Stimulated activated CD8-positive, alpha-beta memory T cell treated with anti-CD3 and anti-CD28 coated beads, Interleukin-15, amount 100 ng/mL, for 1 hour (primary cell): Measurements from ENCODE around the gene E2F2.

Experiments
- DNase-seq: peaks from one replicate; pipeline ENCODE4 v3.0.0-alpha.2; 2020; ENCODE audit warnings: low read depth

The E2F2 gene

DNA sequence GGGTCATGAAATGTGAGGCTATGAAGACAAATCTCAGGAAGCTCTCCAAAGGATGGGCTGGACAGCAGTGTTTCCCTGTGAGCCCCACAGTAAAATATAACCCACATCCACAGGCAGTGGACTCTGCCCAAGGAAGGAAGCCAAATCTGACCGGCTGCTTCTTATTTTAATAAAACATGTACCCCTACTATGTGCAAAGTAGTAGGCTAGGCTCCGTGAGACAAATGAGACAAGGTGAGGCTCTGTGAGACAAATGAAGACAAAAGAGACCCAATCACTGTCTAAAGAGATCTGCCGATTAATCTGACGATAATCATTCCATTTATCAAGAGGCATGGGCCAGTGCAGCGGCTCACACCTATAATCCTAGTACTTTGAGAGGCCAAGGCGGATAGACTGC, 49.1 kb downstream of the E2F2 start:
- no peak for DNase-seq

DNA sequence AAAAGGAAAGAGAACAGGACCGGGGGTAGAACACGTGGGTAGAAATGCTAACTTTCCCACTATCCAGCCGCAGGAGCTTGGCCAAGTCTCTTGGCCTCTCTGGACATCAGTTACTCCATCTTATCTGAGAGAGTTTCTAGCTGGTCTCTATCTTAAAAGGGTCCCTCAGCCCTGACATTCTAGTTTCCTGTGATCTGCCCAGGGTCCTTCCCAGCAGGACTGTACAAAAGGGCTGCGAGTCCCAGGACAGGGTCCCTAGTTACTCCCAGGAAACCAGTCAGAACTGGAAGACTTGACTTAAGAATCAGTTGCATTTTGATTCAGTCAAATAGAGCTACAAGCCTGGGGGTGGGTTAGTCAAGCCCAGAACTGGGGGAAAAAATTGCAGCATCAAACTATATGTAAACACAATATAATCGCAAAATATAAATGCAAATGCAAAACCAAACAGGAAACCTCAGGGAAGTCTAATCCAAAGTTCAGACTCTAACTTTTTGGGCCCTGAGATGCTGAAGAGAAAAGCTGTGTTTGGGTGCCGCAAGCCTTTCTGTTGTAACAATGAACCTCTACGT, 49.9 kb downstream of the E2F2 start:
- DNase-seq: no peak

DNA sequence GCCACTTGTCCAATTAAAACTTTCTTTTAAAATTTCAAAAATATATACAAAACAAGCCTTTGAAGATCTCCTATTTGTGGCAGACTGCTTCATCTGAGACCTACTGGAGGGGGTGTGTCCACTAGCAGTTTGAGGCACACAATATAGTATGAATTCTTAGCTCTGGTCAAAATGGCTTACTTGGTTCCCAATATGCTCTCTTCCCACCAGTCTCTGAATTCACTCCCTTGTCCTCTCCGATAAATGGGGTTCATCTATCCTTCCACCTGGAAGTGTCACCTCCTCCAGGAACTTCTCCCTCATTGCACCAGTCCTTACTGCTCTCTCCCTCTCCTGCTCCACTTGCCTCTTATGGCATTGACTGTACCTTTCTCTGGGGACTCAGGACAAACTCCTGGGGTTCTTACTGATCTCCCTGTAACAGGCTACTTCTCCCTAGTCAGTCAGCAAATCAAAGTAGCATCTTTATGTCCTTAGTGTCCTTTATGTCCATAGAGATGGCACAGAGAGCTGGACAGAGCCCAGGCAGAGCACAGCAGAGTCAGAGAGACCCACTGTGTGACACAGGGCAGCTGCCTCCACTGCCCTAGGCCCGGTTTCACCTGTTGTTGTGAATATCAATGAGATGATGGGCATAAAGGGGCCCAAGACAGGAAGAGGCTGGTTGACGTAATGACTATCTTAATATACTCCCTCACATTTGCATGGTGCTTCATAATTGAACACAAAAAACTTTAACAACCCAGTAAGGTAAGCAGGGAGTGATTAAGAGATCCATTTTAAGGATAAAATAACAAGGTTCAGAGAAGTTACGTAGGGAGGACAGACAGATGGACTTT, 50.6 kb downstream of the E2F2 start:
- DNase-seq: no peak

DNA sequence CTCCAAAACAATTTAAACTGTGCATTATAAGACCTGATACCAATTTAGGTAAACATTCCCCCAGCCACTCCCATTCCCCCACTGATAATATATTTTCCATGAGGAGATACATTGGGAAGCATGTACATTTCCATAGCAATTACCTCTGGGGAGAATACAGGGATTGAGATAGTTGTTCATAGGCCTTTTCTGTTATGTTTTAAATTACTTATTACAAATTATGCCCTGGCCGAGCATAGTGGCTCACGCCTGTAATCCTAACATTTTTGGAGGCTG, 51.4 kb downstream of the E2F2 start:
- no peak for DNase-seq

DNA sequence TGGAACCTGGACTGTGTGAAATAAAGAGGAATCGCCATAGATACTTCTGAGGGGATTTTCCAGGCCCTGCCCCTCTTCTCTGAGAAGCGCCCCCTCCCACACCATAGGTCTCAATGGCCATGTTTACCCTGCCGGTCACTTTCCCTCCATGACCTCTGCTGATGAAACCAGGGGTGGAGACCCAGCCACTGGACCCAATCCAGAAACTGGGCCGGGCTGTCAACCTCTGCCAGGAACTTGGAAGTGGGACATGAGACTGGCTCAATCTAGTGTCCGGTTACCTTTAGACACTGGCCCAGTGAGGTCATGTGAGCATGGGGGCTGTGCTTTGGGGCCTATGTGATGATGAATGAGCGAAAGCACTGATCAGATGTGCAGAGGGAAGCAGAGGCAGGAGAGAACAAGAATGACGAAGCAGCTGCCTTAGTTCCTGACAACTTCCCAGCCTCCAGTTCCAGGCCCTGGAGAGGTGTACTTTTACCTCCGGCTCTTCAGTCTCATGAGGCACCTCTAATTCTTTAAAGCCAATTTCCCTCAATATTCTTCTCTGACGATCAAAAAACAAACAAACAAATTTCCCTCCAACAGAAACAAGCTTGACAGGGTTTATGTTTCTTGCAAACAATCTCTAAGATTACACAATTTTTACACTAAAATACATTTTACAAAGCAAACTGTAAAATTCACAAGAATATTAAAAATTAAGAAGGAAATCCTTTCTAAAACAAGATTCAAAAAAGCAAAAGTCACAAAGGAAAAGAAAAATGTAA, 52.0 kb downstream of the E2F2 start:
- no peak for DNase-seq

DNA sequence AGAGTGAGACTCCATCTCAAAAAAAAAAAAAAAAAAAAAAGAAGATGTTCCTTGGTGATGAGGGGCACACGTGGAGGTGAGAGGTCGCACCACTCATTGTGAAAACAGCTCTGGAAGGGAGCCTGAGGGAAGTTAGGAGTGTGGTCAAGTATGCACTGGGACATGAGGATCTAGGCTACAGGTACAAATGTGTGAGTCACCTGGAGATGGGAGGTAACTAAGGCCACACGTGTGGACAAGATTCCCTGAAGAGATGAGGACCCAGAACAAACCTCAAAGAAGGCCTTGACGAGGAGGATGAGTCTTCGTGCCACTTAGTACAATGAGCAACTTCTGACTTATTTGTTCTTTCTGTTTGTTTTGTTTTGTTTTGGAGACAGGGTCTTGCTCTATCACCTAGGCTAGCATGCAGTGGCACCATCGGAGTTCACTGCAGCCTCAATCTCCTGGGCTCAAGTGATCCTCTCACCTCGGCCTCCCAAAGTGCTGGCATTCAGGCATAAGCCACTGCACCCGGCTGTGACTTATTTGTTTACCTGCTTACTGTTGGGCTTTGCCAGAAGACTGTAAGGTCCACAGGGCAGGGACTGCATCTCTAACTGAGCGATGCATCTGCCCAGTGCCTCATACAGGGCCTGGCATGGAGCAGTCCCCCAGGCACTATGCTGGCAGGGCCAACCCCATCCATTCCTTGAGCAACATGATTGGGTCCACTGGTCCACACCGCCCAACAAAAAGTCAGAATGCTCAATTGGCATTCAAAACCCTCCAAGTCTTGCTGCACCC, 53.5 kb downstream of the E2F2 start:
- DNase-seq: no peak

DNA sequence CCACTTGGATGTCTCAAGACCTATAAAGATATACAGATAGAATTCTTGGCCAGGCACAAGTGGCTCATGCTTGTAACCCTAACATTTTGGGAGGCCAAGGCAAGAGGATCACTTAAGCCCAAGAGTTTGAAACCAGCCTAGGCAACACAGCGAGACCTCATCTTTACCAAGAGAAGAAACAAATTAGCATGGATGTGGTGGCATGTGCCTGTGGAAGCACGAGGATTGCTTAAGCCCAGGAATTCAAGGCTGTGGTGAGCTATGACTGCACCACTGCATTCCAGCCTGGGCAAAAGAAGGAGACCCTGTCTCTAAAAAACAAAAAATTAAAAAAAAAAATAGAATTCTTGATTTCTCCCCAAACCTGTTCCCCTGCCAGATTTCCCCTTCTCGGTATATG, 55.4 kb downstream of the E2F2 start:
- DNase-seq: no peak

DNA sequence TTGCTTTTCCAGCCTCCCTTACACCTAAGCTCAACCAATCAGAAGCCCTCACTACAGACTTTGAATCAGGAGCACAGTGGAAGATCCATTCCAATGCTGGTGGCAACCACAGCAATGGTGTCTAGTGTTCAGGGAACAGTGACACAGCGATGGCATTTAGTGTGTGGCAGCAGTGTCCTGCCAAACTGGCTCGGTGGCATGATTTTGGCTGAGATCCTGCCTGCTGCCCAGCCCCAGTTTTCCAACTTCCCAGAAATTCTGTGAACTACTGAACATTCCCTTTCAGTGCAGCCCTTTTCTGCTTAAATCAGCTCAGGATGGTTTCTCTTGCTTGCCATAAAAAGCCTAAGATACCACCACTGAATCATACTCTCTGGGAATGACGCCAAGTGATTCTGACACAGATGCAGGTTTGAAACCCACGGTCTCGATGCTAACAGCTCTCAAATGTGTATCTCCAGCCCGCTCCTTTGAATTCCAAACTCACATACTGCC, 55.9 kb downstream of the E2F2 start:
- DNase-seq: no peak

DNA sequence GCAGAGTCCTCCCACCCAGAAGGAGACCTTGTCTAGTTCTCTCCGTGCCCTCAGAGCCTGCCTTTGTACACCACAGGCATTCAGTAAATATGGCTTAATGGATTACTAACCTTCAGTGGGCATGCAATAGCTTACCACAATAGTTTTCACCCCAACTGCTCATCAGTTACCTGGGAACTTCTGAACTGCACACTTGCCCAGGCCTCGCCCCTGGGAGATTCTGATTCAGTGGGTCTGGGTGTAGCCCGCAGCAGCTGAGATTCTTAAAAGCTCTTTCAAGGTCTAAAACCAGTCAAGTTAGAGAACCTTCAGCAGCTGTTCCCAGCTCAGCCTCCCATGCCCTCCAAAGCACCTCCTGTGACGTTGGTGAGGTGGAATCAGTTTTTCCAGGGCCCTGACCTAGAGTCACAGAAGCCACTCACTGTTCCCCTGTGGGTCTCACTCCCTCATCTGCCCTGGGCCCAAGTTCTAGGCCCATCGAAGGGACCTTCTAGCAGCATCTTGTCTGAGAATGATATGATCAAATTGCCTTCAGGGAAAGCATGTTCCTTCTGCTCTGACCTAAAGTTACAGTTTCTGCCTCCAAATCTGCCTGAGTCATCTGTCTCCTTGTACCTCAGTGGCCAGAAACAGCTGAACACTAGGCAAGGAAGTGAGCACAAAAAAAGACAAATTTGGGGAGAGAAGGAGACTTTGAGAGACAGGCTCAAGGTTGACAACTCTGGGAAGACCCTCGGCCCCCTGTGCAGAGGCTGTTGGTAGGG, 57.8 kb downstream of the E2F2 start:
- DNase-seq: no peak

DNA sequence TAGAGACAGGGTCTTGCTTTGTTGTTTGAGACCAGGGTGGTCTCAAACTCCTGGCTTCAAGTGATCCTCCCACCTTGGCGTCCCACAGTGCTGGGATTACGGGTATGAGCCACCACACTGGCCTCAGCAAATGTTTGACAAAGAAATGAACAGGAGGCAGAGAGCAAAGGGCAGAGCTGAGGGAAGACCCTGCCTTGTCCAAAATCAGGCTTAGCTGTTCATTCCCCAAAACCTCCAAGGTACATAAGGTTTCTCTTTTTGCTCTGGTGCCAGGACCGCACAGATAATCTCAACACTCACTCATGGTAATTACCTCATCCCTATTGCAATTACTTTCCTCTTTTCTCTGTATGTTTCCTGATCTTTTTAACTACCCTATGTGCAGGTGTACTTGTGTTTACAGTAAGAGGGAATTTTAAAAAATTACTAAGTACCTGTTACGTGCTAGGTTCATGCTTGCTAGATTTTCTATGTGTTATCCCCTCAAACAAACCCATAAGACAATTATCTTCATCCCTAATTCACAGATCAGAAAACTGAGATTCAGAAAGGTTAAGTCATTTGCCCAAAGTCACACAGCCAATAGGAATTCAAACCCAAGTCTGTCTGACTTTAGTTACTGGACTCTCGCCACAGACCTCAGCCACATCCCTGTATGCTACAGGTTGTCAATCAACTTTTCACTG, 58.5 kb downstream of the E2F2 start:
- DNase-seq: no peak

DNA sequence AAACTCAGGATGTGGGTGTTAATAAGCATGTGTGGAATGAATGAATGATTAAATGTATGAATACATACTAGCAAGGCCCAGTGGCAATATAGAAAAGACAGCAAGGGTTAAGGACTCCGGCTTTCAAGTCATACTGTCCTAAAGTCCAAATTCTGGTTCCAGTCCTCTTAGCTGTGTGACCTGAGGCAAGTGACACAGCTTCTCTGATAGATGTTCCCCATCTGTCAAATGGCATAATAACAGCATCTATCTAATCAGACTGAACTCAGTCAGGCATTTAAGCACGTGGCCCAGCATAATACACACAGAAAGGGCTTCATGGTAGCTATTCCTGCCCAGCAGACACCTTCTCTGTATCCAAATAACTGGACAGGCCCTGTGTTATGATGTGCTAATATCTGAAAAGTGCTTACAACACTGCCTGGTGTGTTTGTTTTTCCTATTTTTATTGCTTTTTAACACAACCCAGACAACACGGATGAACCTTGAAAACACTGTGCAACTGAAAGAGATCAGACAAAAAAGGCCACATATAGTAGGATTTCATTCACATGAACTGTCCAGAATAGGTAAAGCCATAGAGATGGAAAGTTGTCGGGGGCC, 59.5 kb downstream of the E2F2 start:
- no peak for DNase-seq

DNA sequence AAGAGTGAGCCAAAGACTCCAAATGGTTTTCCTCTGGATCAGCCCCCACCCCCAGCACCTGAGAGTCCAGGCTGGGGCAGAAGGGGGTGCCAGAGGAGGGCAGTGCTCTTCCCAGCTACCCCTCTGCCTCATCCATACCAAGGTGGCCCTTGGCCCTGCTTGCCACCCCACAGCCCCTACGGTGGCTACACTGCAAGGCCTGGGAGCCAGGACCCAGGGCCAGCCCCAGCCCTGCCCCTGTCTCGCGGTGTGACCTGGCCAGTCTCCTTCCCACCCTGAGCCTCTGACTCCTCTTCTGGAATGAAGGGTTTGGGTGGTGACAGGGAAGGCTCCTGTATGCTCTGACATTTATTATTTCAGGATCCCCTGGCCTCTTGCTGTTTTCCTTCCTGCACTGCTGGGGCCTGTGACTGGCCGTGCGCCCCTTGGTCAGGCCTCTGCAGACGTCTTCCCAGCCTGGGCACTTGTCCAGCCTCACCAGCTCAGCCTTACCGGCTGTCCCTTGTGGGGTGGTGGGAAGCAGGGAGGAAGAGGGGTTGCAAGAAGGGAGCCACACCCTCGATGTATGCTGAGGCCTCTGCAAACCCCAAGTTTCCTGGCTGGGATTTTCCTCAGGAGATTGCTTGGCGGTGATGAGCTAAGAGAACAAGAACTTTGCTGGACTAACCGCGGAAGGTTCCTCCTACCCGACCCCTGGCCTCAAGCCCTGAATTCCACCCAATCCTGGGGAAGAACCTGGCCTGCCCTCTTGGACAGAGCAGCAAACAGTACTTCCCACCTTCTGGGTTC, 60.6 kb downstream of the E2F2 start:
- no peak for DNase-seq

DNA sequence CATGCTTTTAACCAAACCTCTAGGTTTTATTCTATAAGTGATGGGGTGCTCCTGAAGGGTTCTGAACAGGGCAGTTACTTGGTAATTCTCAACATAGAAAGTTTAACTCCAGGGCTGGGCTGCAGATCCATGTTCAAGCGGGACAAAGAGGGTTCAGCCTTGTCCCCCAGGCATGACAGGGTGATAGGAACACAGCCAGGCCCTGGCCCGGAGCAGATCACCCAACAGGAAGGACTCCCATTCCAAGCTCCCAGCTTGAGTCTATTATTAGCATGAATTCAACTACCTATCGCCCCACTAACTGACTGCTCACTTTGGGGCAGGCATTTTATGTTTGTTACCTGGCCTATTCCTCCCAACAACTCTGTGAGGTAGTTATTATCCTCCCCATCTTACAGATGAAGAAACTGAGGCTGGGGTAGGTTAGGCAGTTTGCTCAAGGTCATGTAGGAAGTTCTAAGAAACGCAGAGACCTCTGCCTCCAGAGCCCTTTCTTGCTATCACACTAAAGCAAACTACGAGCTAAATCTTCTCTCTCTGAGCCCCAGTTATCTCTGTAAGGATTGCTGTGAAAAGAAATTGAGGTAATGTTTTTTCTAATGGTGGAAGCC, 61.6 kb downstream of the E2F2 start:
- DNase-seq: no peak

DNA sequence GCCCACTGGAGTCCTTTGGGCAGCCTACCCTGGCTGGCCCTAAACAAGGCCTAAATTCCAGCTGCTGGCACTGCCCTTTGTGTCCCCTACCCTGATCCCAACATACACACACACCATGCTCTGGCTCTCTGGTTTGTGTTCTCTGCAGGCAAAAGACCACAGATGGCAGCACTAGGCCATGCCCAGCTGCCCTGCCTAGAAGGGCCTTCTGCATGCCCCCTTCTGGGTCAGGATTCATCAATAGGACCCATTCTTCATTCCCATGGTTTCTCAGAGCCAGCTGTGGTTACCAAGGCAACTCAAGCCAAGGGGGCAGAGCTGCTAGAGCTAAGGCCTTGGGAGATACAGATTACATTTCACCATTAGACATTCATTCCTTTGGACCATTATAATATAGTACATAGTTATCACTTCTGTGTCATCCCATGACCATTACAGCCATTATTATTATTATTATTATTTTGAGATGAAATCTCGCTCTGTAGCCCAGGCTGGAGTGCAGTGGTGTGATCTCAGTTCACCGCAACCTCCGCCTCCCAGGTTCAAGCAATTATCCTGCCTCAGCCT, 64.5 kb downstream of the E2F2 start:
- no peak for DNase-seq

DNA sequence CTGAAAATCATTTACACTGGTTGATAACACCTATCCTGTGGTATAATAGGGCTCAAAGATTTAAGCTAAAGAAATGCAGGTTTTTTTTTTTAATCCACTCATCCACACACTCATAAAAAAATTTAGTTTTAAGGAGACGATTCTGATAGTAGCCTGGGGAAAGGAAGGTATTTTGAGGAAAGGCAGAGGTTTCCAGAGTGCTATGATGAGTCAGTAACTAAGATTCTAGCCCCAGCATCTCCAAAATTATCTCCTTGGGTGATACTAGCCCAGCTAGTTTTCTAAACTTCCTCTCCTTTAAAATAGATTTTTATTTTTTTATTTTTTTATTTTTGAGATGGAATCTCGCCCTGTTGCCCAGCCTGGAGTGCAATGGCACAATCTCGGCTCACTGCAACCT, 67.7 kb downstream of the E2F2 start:
- DNase-seq: no peak

DNA sequence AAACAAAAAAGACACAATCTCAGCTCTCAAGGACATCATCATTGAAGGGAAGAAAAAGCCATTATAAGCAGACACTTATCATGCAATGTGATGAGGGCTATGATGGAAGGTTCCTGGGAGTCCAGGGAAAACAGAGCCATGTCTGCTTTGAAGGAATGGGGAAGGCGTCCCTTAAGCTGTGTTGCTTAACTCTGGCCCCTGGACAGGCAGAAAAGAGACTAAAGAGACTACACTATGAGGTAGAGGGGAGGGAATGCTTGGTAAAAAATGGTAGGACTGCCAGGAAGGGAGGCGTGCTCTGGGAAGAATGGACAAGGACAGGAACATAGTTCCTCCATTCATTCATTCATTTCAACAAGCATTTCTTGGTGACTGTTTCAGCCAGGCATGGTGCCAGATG, 68.3 kb downstream of the E2F2 start:
- DNase-seq: no peak

DNA sequence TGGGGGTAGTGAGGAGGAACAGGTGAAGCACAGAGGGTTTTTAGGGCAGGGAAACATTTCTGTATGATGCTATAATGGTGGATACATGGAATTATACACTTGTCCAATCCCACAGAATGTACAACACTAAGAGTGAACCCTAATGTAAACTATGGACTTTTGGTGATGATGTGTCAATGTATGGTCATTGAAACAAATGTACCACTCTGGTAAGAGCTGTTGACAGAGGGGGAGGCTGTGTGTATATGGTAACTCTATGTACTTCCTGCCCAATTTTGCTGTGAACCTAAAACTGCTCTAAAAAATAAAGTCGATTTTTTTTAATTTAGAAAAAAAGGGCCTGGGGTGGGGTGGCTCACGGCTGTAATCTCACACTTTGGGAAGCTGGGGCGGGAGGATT, 70.0 kb downstream of the E2F2 start:
- DNase-seq: no peak

DNA sequence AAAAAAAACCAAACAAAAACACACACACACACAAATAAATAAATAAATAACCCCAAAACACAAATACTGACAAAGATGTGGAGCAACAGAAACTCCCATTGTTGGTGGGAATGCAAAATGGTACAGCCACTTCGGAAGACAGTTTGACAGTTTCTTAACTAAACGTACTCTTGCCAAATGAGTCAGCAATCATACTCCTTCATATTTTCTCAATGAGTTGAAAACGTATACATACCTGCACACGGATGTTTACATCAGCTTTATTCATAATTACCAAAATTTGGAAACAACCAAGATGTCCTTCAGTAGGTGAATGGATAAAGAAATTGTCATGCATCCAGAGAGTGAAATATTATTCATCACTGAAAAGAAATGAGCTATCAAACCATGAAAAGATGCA, 70.5 kb downstream of the E2F2 start:
- DNase-seq: no peak

DNA sequence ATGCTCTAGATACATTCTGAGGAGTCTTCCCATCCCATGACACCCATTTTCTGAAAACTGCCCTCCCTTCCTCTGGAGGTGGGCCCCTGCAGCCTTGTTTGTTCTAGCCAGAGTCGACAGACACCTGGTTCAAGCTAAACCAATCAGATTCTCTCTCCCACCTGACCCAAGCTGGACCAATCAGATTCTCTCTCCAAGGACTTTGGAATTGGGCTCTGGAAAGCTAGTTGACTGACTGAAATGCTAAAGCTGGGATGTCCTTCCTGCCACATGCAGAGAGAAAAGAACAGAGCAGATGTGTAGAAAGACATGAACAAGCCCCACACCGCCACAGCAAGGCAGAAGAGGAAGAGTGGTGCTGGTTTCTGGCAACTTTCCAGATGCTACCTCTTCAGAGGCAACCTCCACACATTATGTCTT, 71.7 kb downstream of the E2F2 start:
- DNase-seq: no peak
